HL-60 (cell line): ENCODE data around the gene SLIT2.

ENCODE experiments used
- CTCF ChIP-seq: IDR thresholded peaks from one replicate; pipeline ENCODE4 v1.5.1; 2011; ENCODE audit warnings: low read length, control low read depth, inconsistent platforms; ENCODE audit not compliant: insufficient read depth
- GABPA ChIP-seq: IDR thresholded peaks from 2 replicates; pipeline ENCODE4 v1.6.1; 2012; ENCODE audit warnings: low read depth
- POLR2AphosphoS5 ChIP-seq: IDR thresholded peaks from 2 replicates; pipeline ENCODE4 v1.6.1; 2012; ENCODE audit warnings: low read depth
- REST ChIP-seq: IDR thresholded peaks from 2 replicates; pipeline ENCODE4 v1.6.1; 2012; ENCODE audit warnings: low read depth; ENCODE audit not compliant: insufficient replicate concordance
- SPI1 ChIP-seq: IDR thresholded peaks from 2 replicates; pipeline ENCODE4 v1.6.1; 2012; ENCODE audit warnings: low read depth, mild to moderate bottlenecking, borderline replicate concordance

GRCh38 chr4:20288047-20288650 is 36.4 kb downstream of the SLIT2 start:
- no peak for TF ChIP-seq CTCF
- no peak for TF ChIP-seq GABPA
- TF ChIP-seq POLR2AphosphoS5: no peak
- no peak for TF ChIP-seq SPI1
- no peak for TF ChIP-seq REST
